HCT116 (cell line): ENCODE measurements around the gene GUSB. TPM values are rescaled to one million over a fixed set of nuclear protein-coding genes. Genes with fewer than 3 reads are reported as not detected.

Experiments used
- ATAC-seq: fragments of 200-7000 bp; cut with Tn5 transposase; 2 replicates; pipeline ENCODE4 v1.9.1; 2020; ENCODE audit warnings: mild to moderate bottlenecking, moderate library complexity
- BruUV-seq: library from RNA; stranded (reverse); fragments of 400-500 nt; replicated peaks from 2 replicates; lab custom pipeline; 2021; lab: Mats Ljungman, UMichigan
- CTCF ChIA-PET: fragments of 300-600 bp; sonication (Branson Sonifier 250); formaldehyde crosslinking; loops from one replicate; lab custom pipeline; 2021; ENCODE audit warnings: antibody characterized with exemption; lab: Charles Lee
- POLR2A ChIA-PET: fragments of 300-600, 350-600 bp; sonication (Branson Sonifier 250); formaldehyde crosslinking; loops from one replicate; lab custom pipeline; 2021; ENCODE audit warnings: antibody characterized with exemption; lab: Charles Lee
- RAD21 ChIA-PET, 2 experiments: fragments of 300-600 bp; sonication (Branson Sonifier 250); formaldehyde crosslinking; loops; one replicate each; lab custom pipeline; 2023; ENCODE audit warnings: low total read pairs in 2 of 2; ENCODE audit not compliant: uncharacterized antibody in 2 of 2, unreplicated experiment in 2 of 2, low non-redundant PET in 1 of 2; lab: Charles Lee
- DNase-seq: peaks from one replicate; pipeline ENCODE4 v3.0.0-alpha.2; 2010; ENCODE audit warnings: low read depth, low spot score
- H2AFZ ChIP-seq: fragments of 200-600 bp; shearing (Covaris generic), sonication (generic); 2 replicates; pipeline ENCODE4 v1.6.1; 2017; ENCODE audit warnings: low read depth, mixed run types, mixed read lengths, antibody characterized with exemption, low read length; ENCODE audit not compliant: poor library complexity, severe bottlenecking
- H3K27ac ChIP-seq: 2 replicates; pipeline ENCODE4 v1.5.1; 2012; ENCODE audit warnings: low read depth, low read length
- H3K27me3 ChIP-seq: fragments of 200-600 bp; sonication (generic); 2 replicates; pipeline ENCODE4 v1.6.1; 2016; ENCODE audit warnings: mixed run types, low read length, mixed read lengths; ENCODE audit not compliant: insufficient read depth
- H3K36me3 ChIP-seq, 2 experiments: fragments of 200-500 bp in 1 of 2; fragments of 200-600 bp in 1 of 2; sonication (Bioruptor generic) in 1 of 2; sonication (generic) in 1 of 2; 2 replicates each; pipeline versions ENCODE4 v1.5.1 to v1.6.1; 2014 to 2016; ENCODE audit warnings: low read length in 2 of 2, inconsistent platforms in 1 of 2, mixed read lengths in 1 of 2, mixed run types in 1 of 2; ENCODE audit not compliant: insufficient read depth in 2 of 2, control insufficient read depth in 1 of 2
- H3K4me1 ChIP-seq, 2 experiments: fragments of 200-600 bp in 1 of 2; sonication (generic) in 1 of 2; 2 replicates each; pipeline versions ENCODE4 v1.5.1 to v1.6.1; 2012 to 2017; ENCODE audit warnings: low read length in 2 of 2, inconsistent platforms in 1 of 2, mild to moderate bottlenecking in 1 of 2, mixed read lengths in 1 of 2, mixed run types in 1 of 2, moderate library complexity in 1 of 2; ENCODE audit not compliant: insufficient read depth in 2 of 2, control insufficient read depth in 1 of 2
- H3K4me2 ChIP-seq: fragments of 200-600 bp; sonication (generic); 2 replicates; pipeline ENCODE4 v1.6.1; 2017; ENCODE audit warnings: mixed run types, low read length, mixed read lengths
- H3K4me3 ChIP-seq, 2 experiments: fragments of 200-600 bp in 1 of 2; sonication (generic) in 1 of 2; replicated peaks in 1 of 2; 2 replicates each; pipeline ENCODE4 v1.5.1; 2011 to 2016; ENCODE audit warnings: low read length in 2 of 2, control low read depth in 1 of 2, low read depth in 1 of 2, mild to moderate bottlenecking in 1 of 2, mixed read lengths in 1 of 2, mixed run types in 1 of 2
- H3K79me2 ChIP-seq: fragments of 200-600 bp; sonication (generic); 2 replicates; pipeline ENCODE4 v1.6.1; 2017; ENCODE audit warnings: mild to moderate bottlenecking, mixed run types, low read length, moderate library complexity, mixed read lengths; ENCODE audit not compliant: insufficient read depth
- H3K9ac ChIP-seq: fragments of 200-600 bp; sonication (generic); 2 replicates; pipeline ENCODE4 v1.6.1; 2016; ENCODE audit warnings: low read length, mixed read lengths
- H3K9me2 ChIP-seq: fragments of 200-600 bp; sonication (generic), shearing (Covaris generic); 2 replicates; pipeline ENCODE4 v1.6.1; 2017; ENCODE audit warnings: mixed run types, mild to moderate bottlenecking, moderate library complexity; ENCODE audit not compliant: insufficient read depth
- H3K9me3 ChIP-seq, 2 experiments: fragments of 200-500 bp in 1 of 2; fragments of 200-600 bp in 1 of 2; sonication (Bioruptor generic) in 1 of 2; sonication (generic) in 1 of 2; 2 replicates each; pipeline ENCODE4 v1.6.1; 2014 to 2017; ENCODE audit warnings: low read length in 2 of 2, mixed read lengths in 2 of 2, inconsistent platforms in 1 of 2, low read depth in 1 of 2, mild to moderate bottlenecking in 1 of 2, mixed run types in 1 of 2, moderate library complexity in 1 of 2; ENCODE audit not compliant: control insufficient read depth in 1 of 2, insufficient read depth in 1 of 2
- H4K20me1 ChIP-seq: fragments of 200-600 bp; sonication (generic), shearing (Covaris generic); 2 replicates; pipeline ENCODE4 v1.6.1; 2017; ENCODE audit warnings: mixed run types, mild to moderate bottlenecking, moderate library complexity; ENCODE audit not compliant: insufficient read depth
- CBX3 ChIP-seq: IDR thresholded peaks from 2 replicates; pipeline ENCODE4 v1.6.1; 2012; ENCODE audit warnings: low read depth
- FOSL1 ChIP-seq: IDR thresholded peaks from 2 replicates; pipeline ENCODE4 v1.6.1; 2012; ENCODE audit warnings: low read depth
- JUND ChIP-seq: IDR thresholded peaks from 2 replicates; pipeline ENCODE4 v1.6.1; 2012
- SIN3A ChIP-seq: IDR thresholded peaks from 2 replicates; pipeline ENCODE4 v1.6.1; 2012; ENCODE audit warnings: low read depth
- SP1 ChIP-seq: IDR thresholded peaks from 2 replicates; pipeline ENCODE4 v1.6.1; 2012; ENCODE audit warnings: low read depth
- SRF ChIP-seq: IDR thresholded peaks from 2 replicates; pipeline ENCODE4 v1.6.1; 2012; ENCODE audit warnings: low read depth
- TCF7L2 ChIP-seq: IDR thresholded peaks from 2 replicates; pipeline ENCODE4 v1.7.0; 2011; ENCODE audit warnings: borderline replicate concordance, inconsistent platforms; ENCODE audit not compliant: insufficient read depth, insufficient read length; ENCODE audit errors: extremely low read depth
- ZFX ChIP-seq: fragments of 450-650 bp; IDR thresholded peaks from 2 replicates; pipeline ENCODE4 v1.6.1; 2017
- ZNF274 ChIP-seq: fragments of 200-500 bp; sonication (Bioruptor generic); IDR thresholded peaks from 2 replicates; pipeline ENCODE4 v1.6.1; 2014; ENCODE audit warnings: mild to moderate bottlenecking, low read depth, low read length, inconsistent platforms
- intact Hi-C: fragments of 100-400 bp; cut with micrococcal nuclease; formaldehyde crosslinking; loops from 2 replicates; pipeline ENCODE4 v1.10.0; 2022
- total RNA-seq: library from RNA; stranded (reverse); gene quantifications from one replicate; pipeline ENCODE4 v1.2.1, GENCODE V29; 2021; ENCODE audit not compliant: unreplicated experiment
- TF ChIP-seq, protein P1 (sequence below): IDR thresholded peaks from 2 replicates; pipeline ENCODE4 v1.6.1; 2011; ENCODE audit warnings: mild to moderate bottlenecking, low read length, moderate library complexity; ENCODE audit not compliant: insufficient replicate concordance; ENCODE audit errors: extremely low read depth
- TF ChIP-seq, protein P2 (sequence below): IDR thresholded peaks from 2 replicates; pipeline ENCODE4 v1.6.1; 2012; ENCODE audit warnings: low read depth

Gene GUSB
- total RNA-seq, 1 experiment from 2014 or later: 31.5 TPM

DNA sequence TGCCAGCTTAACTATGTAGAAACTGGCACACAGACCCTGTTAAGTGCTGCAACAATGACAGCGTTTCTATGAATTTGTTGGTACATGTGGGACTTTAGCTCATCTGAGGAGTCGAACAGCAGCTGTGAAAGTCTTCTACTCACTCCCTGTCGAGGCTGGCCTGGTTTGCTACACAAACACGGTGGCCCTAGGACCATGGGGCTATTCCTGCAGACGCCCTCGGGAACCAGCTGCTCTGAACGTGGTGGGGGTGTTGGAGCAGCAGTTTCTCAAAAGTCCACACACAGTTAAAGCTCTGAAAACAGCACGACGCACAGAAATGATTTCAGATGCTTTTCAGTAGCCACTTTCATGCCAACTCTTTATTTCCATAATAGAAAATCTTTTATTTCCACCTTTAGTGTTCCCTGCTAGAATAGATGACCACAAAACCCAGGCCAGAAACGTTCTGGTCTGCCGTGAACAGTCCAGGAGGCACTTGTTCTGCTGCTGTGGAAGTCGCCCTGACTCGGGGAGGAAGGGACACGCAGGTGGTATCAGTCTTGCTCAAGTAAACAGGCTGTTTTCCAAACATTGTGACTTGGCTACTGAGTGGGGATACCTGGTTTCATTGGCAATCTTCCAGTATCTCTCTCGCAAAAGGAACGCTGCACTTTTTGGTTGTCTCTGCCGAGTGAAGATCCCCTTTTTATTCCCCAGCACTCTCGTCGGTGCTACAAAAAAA, 21.5 kb downstream of the GUSB start:
- no TSS peak for BruUV-seq
- no peak for ATAC-seq
- POLR2A ChIA-PET: no interaction called here

More for the DNA sequence above, 21.5 kb downstream of the GUSB start:
- Histone ChIP-seq H3K27me3 (no peaks in the 10 kb centered on the region), H3K9me2 (no peaks in the 10 kb centered on the region), H3K4me3 (no peak overlapping the region), H3K36me3 (peaks cover 28 to 29% of the 10 kb centered on the region in 2 experiments), H3K79me2 (no peaks in the 10 kb centered on the region), H3K4me1 (no peaks in the 10 kb centered on the region), H3K9ac (no peak overlapping the region), H3K27ac (no peak overlapping the region), H2AFZ (no peak overlapping the region), H3K4me2 (no peak overlapping the region), H4K20me1 (no peaks in the 10 kb centered on the region), H3K9me3 (no peaks in the 10 kb centered on the region)
- TF ChIP-seq ZNF274 (no peak), CBX3 (no peak), SRF (no peak), ZFX (no peak), SP1 (no peak), SIN3A (no peak), JUND (no peak), TCF7L2 (no peak), FOSL1 (no peak)
- TF ChIP-seq, protein P1, sequence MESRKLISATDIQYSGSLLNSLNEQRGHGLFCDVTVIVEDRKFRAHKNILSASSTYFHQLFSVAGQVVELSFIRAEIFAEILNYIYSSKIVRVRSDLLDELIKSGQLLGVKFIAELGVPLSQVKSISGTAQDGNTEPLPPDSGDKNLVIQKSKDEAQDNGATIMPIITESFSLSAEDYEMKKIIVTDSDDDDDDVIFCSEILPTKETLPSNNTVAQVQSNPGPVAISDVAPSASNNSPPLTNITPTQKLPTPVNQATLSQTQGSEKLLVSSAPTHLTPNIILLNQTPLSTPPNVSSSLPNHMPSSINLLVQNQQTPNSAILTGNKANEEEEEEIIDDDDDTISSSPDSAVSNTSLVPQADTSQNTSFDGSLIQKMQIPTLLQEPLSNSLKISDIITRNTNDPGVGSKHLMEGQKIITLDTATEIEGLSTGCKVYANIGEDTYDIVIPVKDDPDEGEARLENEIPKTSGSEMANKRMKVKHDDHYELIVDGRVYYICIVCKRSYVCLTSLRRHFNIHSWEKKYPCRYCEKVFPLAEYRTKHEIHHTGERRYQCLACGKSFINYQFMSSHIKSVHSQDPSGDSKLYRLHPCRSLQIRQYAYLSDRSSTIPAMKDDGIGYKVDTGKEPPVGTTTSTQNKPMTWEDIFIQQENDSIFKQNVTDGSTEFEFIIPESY: no peak
- TF ChIP-seq, protein P2, sequence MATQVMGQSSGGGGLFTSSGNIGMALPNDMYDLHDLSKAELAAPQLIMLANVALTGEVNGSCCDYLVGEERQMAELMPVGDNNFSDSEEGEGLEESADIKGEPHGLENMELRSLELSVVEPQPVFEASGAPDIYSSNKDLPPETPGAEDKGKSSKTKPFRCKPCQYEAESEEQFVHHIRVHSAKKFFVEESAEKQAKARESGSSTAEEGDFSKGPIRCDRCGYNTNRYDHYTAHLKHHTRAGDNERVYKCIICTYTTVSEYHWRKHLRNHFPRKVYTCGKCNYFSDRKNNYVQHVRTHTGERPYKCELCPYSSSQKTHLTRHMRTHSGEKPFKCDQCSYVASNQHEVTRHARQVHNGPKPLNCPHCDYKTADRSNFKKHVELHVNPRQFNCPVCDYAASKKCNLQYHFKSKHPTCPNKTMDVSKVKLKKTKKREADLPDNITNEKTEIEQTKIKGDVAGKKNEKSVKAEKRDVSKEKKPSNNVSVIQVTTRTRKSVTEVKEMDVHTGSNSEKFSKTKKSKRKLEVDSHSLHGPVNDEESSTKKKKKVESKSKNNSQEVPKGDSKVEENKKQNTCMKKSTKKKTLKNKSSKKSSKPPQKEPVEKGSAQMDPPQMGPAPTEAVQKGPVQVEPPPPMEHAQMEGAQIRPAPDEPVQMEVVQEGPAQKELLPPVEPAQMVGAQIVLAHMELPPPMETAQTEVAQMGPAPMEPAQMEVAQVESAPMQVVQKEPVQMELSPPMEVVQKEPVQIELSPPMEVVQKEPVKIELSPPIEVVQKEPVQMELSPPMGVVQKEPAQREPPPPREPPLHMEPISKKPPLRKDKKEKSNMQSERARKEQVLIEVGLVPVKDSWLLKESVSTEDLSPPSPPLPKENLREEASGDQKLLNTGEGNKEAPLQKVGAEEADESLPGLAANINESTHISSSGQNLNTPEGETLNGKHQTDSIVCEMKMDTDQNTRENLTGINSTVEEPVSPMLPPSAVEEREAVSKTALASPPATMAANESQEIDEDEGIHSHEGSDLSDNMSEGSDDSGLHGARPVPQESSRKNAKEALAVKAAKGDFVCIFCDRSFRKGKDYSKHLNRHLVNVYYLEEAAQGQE: no peak
- ChIA-PET CTCF (no interaction called here), RAD21 (no interaction called here)
- intact Hi-C loops: no loop called here
- DNase-seq: no peak
